OCI-LY7 (cell line): ENCODE results near the gene MDGA2.

Source experiments
- CTCF ChIP-seq: fragments of 200-600 bp; sonication (generic); conservative IDR thresholded peaks from 2 replicates; pipeline ENCODE4 v1.5.1; 2014; ENCODE audit warnings: mild to moderate bottlenecking, antibody characterized with exemption, low read length, moderate library complexity, mixed read lengths
- EZH2phosphoT487 ChIP-seq: fragments of 200-600 bp; sonication (generic); IDR thresholded peaks from 2 replicates; pipeline ENCODE4 v1.6.1; 2018; ENCODE audit warnings: low read depth, borderline replicate concordance, mild to moderate bottlenecking, mixed run types, antibody characterized with exemption, low read length, moderate library complexity, mixed read lengths

GRCh38 chr14:47302121-47302520, 373.3 kb downstream of the MDGA2 start:
- TF ChIP-seq CTCF (no peak), EZH2phosphoT487 (no peak)
